ENCODE measurements around the gene CNPY1. TPM values are rescaled to one million over a fixed set of nuclear protein-coding genes. Genes with fewer than 3 reads are reported as not detected.

CNPY1 gene
- total and polyA plus RNA-seq, 4 donors, result not detected

GRCh38 chr7:155594163-155594732, 47.9 kb upstream of the CNPY1 start:
- Histone ChIP-seq H3K27me3 (ENCODE audit: control insufficient read depth in 4 of 4, insufficient read depth in 4 of 4, low read length in 3 of 4) (no peaks in the 10 kb centered on the region), H3K27ac (ENCODE audit: low read depth in 1 of 2, low read length in 2 of 2) (peak overlapping the region; percentile 19 to 31), H3K4me1 (ENCODE audit: control insufficient read depth in 4 of 4, insufficient read depth in 4 of 4, low read length in 3 of 4) (peaks cover 12 to 19% (median 16%) of the 10 kb centered on the region in 4 donors), H3K4me3 (ENCODE audit: low read depth in 1 of 3, low read length in 3 of 3) (no peak overlapping the region), H3K9me3 (ENCODE audit: control insufficient read depth in 4 of 4, low read length in 3 of 4) (no peaks in the 10 kb centered on the region), H3K36me3 (ENCODE audit: control insufficient read depth in 4 of 4, insufficient read depth in 3 of 4, low read depth in 1 of 4, low read length in 3 of 4) (no peaks in the 10 kb centered on the region), H3K9ac (ENCODE audit: low read depth in 1 of 2, low read length in 2 of 2) (no peak overlapping the region)
- DNase-seq (ENCODE audit: low spot score), result no peak
- TF ChIP-seq GABPA (IDR thresholded peaks at IDR 0.05 in 1 of 2, conservative IDR thresholded peaks at IDR 0.05 in 1 of 2) (no peak), HNF4A (conservative IDR thresholded peaks at IDR 0.05) (no peak), ZBTB33 (IDR thresholded peaks at IDR 0.05) (no peak), RXRA (IDR thresholded peaks at IDR 0.05) (no peak), MAX (IDR thresholded peaks at IDR 0.05) (no peak), RAD21 (IDR thresholded peaks at IDR 0.05) (no peak), SP1 (IDR thresholded peaks at IDR 0.05) (no peak), NR2F2 (IDR thresholded peaks at IDR 0.05) (no peak), YY1 (IDR thresholded peaks at IDR 0.05) (no peak), EGR1 (IDR thresholded peaks at IDR 0.05; ENCODE audit: low read depth in 2 of 2) (no peak), HNF4G (IDR thresholded peaks at IDR 0.05) (no peak), FOXA2 (IDR thresholded peaks at IDR 0.05) (no peak), JUND (IDR thresholded peaks at IDR 0.05) (no peak), TAF1 (conservative IDR thresholded peaks at IDR 0.05) (no peak)
- WGBS, result 85% methylated on average over 6 of the region's 6 CpGs

DNA sequence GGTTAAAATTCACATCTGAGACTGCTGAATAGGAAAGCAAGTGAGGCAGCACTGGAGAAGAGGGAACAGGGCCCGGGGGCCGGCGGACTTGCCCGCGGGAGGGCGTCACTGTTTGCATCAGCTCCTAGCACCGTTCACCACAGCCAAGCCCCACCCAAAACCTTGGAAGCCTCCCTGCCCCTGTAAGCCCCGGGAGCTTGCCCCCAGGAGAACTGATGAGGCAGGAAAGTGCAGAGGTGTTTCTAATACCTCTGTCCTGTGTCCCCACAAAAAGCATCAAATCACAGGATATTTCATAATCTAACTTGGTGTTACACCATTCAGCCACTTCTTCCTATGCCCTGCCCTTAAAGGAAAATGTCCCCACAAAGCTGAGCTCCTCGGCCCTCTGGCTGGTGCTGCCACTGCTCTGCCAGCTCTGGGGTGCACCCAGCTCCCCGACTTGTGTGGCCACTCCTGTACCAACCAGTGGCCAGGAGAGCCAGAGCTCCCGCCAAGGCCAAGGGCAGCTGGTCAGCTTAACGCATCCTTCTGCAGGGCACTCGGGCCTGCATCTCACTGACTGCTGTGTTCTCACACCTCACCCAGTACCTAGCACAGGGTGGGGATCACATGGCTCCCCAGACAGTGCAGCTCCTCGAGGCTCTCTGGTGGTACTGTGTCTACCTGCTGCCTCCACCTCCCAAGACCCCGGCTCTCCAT, 47.3 kb upstream of the CNPY1 start:
- H3K9me3 ChIP-seq (ENCODE audit: control insufficient read depth in 4 of 4, low read length in 3 of 4), result no peaks in the 10 kb centered on the region
- no peaks in the 10 kb centered on the region for H3K36me3 ChIP-seq (ENCODE audit: control insufficient read depth in 4 of 4, insufficient read depth in 3 of 4, low read depth in 1 of 4, low read length in 3 of 4)
- no peak overlapping the region for H3K4me3 ChIP-seq (ENCODE audit: low read depth in 1 of 3, low read length in 3 of 3)
- no peaks in the 10 kb centered on the region for H3K27me3 ChIP-seq (ENCODE audit: control insufficient read depth in 4 of 4, insufficient read depth in 4 of 4, low read length in 3 of 4)
- H3K9ac ChIP-seq (ENCODE audit: low read depth in 1 of 2, low read length in 2 of 2), result no peak overlapping the region
- H3K27ac ChIP-seq (ENCODE audit: low read depth in 1 of 2, low read length in 2 of 2), result peak overlapping the region; percentile 19 to 31
- no peak for DNase-seq (ENCODE audit: low spot score)
- peaks cover 12 to 15% (median 13%) of the 10 kb centered on the region in 4 donors for H3K4me1 ChIP-seq (ENCODE audit: control insufficient read depth in 4 of 4, insufficient read depth in 4 of 4, low read length in 3 of 4)
- 78% methylated on average over 15 of the region's 15 CpGs for WGBS
- TF ChIP-seq, protein P1, sequence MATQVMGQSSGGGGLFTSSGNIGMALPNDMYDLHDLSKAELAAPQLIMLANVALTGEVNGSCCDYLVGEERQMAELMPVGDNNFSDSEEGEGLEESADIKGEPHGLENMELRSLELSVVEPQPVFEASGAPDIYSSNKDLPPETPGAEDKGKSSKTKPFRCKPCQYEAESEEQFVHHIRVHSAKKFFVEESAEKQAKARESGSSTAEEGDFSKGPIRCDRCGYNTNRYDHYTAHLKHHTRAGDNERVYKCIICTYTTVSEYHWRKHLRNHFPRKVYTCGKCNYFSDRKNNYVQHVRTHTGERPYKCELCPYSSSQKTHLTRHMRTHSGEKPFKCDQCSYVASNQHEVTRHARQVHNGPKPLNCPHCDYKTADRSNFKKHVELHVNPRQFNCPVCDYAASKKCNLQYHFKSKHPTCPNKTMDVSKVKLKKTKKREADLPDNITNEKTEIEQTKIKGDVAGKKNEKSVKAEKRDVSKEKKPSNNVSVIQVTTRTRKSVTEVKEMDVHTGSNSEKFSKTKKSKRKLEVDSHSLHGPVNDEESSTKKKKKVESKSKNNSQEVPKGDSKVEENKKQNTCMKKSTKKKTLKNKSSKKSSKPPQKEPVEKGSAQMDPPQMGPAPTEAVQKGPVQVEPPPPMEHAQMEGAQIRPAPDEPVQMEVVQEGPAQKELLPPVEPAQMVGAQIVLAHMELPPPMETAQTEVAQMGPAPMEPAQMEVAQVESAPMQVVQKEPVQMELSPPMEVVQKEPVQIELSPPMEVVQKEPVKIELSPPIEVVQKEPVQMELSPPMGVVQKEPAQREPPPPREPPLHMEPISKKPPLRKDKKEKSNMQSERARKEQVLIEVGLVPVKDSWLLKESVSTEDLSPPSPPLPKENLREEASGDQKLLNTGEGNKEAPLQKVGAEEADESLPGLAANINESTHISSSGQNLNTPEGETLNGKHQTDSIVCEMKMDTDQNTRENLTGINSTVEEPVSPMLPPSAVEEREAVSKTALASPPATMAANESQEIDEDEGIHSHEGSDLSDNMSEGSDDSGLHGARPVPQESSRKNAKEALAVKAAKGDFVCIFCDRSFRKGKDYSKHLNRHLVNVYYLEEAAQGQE (IDR thresholded peaks at IDR 0.05), result no peak
- TF ChIP-seq FOXA1 (IDR thresholded peaks at IDR 0.05) (no peak), HNF4A (conservative IDR thresholded peaks at IDR 0.05) (no peak), TAF1 (conservative IDR thresholded peaks at IDR 0.05) (no peak)
